ENCODE measurements around the gene ZNF44. TPM values are rescaled to one million over a fixed set of nuclear protein-coding genes. Genes with fewer than 3 reads are reported as not detected.

ZNF44 gene
- total and polyA plus RNA-seq, 9 of the 15 experiments (the other 6 are each of a cell fraction or from before 2014, with no cell fraction given), result 2.6 to 8.3 (median 4.4) TPM

DNA sequence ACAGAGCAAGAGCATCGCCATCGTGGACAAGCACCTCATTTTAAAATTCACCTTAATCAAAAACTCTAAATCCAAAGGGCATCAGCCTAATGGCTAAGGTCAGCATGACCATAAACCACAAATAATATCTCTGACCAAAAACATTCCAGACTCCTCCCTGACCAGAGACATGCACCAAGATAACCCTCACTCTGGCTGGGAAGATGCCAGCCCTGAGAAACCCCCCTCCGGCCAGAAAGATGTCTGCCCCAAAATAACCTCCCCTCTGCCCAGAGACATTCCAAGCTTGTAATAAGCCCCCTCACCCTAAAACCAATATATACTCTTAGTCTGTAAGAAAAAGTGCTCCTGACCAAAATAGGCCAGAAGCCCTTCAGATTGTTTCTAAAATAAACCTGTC lies 61.7 kb downstream of the ZNF44 start:
- Histone ChIP-seq H3K36me3 (ENCODE audit: control insufficient read depth, insufficient read depth, low read length) (no peaks in the 10 kb centered on the region), H3K27me3 (ENCODE audit: control insufficient read depth in 2 of 2, insufficient read depth in 2 of 2, low read length in 2 of 2) (peaks cover 7 to 15% of the 10 kb centered on the region in 2 experiments; a peak in 3 of 5 replicates), H3K9ac (ENCODE audit: insufficient read depth in 1 of 2, low read depth in 2 of 2, low read length in 2 of 2) (no peak overlapping the region), H3K27ac (ENCODE audit: extremely low read depth, low read depth, low read length) (no peak overlapping the region), H3K79me2 (ENCODE audit: control insufficient read depth, insufficient read depth, low read length) (no peaks in the 10 kb centered on the region), H2AFZ (ENCODE audit: low read depth, low read length) (no peak overlapping the region), H3K4me2 (ENCODE audit: insufficient read depth, low read length) (no peak overlapping the region), H3K9me3 (replicated peaks; ENCODE audit: control insufficient read depth, insufficient read depth, low read depth, low read length) (no peaks in the 10 kb centered on the region), H3K9me1 (ENCODE audit: control insufficient read depth, insufficient read depth, low read length) (no peaks in the 10 kb centered on the region), H3K4me3 (no peak overlapping the region), H3K4me1 (replicated peaks in 1 of 2; ENCODE audit: control insufficient read depth in 2 of 2, insufficient read depth in 2 of 2, low read length in 2 of 2) (peaks cover 0 to 7% of the 10 kb centered on the region in 2 experiments; a peak in 2 of 5 replicates), H4K20me1 (replicated peaks; ENCODE audit: control insufficient read depth, insufficient read depth, low read length) (no peaks in the 10 kb centered on the region)
- intact Hi-C loops (cut with micrococcal nuclease) (no loop called here), in situ Hi-C loops (cut with MboI) (no loop called here)
- no peak for TF ChIP-seq MEF2D (tag; conservative IDR thresholded peaks at IDR 0.05; ENCODE audit: low read depth)
- no peak for TF ChIP-seq NFYB (IDR thresholded peaks at IDR 0.05; ENCODE audit: extremely low read depth, insufficient read length)
- no peak for TF ChIP-seq ZBTB17 (CRISPR knock-in tag; IDR thresholded peaks at IDR 0.05)
- TF ChIP-seq ZNF589 (CRISPR knock-in tag; IDR thresholded peaks at IDR 0.05; ENCODE audit: low read depth), result no peak
- TF ChIP-seq NCOA2 (IDR thresholded peaks at IDR 0.05; ENCODE audit: partially characterized antibody in 2 of 2), result no peak
- TF ChIP-seq, protein P1, sequence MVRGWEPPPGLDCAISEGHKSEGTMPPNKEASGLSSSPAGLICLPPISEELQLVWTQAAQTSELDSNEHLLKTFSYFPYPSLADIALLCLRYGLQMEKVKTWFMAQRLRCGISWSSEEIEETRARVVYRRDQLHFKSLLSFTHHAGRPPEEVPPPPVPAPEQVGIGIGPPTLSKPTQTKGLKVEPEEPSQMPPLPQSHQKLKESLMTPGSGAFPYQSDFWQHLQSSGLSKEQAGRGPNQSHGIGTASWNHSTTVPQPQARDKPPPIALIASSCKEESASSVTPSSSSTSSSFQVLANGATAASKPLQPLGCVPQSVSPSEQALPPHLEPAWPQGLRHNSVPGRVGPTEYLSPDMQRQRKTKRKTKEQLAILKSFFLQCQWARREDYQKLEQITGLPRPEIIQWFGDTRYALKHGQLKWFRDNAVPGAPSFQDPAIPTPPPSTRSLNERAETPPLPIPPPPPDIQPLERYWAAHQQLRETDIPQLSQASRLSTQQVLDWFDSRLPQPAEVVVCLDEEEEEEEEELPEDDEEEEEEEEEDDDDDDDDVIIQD (CRISPR knock-in tag; IDR thresholded peaks at IDR 0.05), result no peak
- TF ChIP-seq ZNF41 (CRISPR knock-in tag; conservative IDR thresholded peaks at IDR 0.05), result no peak
- TF ChIP-seq, protein P2, sequence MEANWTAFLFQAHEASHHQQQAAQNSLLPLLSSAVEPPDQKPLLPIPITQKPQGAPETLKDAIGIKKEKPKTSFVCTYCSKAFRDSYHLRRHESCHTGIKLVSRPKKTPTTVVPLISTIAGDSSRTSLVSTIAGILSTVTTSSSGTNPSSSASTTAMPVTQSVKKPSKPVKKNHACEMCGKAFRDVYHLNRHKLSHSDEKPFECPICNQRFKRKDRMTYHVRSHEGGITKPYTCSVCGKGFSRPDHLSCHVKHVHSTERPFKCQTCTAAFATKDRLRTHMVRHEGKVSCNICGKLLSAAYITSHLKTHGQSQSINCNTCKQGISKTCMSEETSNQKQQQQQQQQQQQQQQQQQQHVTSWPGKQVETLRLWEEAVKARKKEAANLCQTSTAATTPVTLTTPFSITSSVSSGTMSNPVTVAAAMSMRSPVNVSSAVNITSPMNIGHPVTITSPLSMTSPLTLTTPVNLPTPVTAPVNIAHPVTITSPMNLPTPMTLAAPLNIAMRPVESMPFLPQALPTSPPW (CRISPR knock-in tag; IDR thresholded peaks at IDR 0.05), result no peak
- TF ChIP-seq KLF13 (tag; IDR thresholded peaks at IDR 0.05; ENCODE audit: borderline replicate concordance, low read depth), result no peak
- no peak for TF ChIP-seq ZSCAN32 (CRISPR knock-in tag; IDR thresholded peaks at IDR 0.05)
- no peak for TF ChIP-seq SRSF1 (IDR thresholded peaks at IDR 0.05; ENCODE audit: low read depth, low read length)
- no peak for TF ChIP-seq YBX1 (IDR thresholded peaks at IDR 0.05)
- no peak for TF ChIP-seq HNRNPL (IDR thresholded peaks at IDR 0.05; ENCODE audit: low read depth, low read length)
- TF ChIP-seq, protein P3, sequence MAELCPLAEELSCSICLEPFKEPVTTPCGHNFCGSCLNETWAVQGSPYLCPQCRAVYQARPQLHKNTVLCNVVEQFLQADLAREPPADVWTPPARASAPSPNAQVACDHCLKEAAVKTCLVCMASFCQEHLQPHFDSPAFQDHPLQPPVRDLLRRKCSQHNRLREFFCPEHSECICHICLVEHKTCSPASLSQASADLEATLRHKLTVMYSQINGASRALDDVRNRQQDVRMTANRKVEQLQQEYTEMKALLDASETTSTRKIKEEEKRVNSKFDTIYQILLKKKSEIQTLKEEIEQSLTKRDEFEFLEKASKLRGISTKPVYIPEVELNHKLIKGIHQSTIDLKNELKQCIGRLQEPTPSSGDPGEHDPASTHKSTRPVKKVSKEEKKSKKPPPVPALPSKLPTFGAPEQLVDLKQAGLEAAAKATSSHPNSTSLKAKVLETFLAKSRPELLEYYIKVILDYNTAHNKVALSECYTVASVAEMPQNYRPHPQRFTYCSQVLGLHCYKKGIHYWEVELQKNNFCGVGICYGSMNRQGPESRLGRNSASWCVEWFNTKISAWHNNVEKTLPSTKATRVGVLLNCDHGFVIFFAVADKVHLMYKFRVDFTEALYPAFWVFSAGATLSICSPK (IDR thresholded peaks at IDR 0.05; ENCODE audit: borderline replicate concordance), result no peak
- TF ChIP-seq, protein P4, sequence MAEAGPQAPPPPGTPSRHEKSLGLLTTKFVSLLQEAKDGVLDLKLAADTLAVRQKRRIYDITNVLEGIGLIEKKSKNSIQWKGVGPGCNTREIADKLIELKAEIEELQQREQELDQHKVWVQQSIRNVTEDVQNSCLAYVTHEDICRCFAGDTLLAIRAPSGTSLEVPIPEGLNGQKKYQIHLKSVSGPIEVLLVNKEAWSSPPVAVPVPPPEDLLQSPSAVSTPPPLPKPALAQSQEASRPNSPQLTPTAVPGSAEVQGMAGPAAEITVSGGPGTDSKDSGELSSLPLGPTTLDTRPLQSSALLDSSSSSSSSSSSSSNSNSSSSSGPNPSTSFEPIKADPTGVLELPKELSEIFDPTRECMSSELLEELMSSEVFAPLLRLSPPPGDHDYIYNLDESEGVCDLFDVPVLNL (CRISPR knock-in tag; IDR thresholded peaks at IDR 0.05; ENCODE audit: low read depth), result no peak
- TF ChIP-seq MTA3 (IDR thresholded peaks at IDR 0.05; ENCODE audit: borderline replicate concordance), result no peak
- ChIA-PET POLR2A (no interaction called here), CTCF (ENCODE audit: low intra/inter-chr PET ratio) (no interaction called here)
- no peak for FAIRE-seq
- no TSS peak for BruUV-seq (replicated peaks)
- 0% methylated on average over 3 of the region's 3 CpGs for WGBS (ENCODE audit: insufficient coverage, low coverage, missing lambda C conversion rate)
- no peak for DNase-seq (ENCODE audit: extremely low read depth in 1 of 4, low spot score in 3 of 4)
- ATAC-seq, result no peak

Data from K562 (cell line).